COLO829 (cell line): Measurements from ENCODE around the gene ZMIZ2.
"Not testable (repeated sequence)": the region's sequence is repeated elsewhere in the genome, so short reads cannot be mapped to it uniquely, and the experiment has no call there.

Experiments used
- DNase-seq: peaks from one replicate; pipeline ENCODE4 v3.0.0; 2012; ENCODE audit warnings: low spot score

Gene ZMIZ2

DNA sequence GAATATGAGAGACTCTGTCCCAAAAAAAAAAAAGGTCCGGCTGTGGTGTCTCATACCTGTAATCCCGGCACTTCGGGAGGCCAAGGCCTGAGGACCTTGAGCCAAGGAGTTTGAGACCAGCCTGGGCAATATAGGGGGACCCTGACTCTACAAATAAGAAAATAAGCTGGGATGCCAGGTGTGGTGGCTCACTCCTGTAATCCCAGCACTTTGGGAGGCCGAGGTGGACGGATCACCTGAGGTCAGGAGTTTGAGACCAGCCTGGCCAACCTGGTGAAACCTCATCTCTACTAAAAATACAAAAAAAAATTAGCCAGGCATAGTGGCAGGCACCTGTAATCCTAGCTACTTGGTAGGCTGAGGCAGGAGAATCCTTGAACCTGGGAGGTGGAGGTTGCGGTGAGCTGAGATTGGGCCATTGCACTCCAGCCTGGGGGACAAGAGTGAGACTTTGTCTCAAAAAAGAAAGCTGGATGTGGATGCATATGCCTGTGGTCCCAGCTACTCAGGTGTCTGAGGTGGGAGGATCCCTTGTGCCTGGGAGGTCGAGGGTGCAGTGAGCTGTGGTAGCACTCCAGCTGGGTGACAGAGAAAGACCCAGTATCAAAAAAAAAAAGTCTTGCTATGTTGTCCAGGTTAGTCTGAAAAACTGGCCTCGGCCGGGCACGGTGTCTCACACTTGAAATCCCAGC, 55.3 kb downstream of the ZMIZ2 start:
- not testable (repeated sequence) for DNase-seq

GRCh38 chr7:44805950-44806349, 57.3 kb downstream of the ZMIZ2 start:
- no peak for DNase-seq

DNA sequence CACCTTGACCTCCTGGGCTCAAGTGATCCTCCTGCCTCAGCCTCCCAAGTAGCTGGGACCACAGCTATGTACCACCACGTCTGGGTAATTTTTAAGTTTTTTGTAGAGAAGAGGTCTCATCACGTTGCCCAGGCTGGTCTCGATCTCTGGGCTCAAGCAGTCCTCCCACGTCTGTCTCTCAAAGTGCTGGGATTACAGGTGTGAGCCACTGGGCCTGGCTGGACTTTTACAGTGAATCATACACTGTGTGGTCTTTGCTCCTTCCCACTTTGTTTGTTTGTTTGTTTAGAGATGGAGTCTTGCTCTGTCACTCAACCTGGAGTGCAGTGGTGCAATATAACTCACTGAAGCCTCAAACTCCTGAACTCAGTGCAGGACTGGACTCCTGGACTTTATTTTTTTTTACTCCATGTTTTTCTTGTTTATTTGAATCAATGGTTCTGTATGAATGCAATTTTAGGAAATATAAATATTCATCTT, 60.3 kb downstream of the ZMIZ2 start:
- no peak for DNase-seq

DNA sequence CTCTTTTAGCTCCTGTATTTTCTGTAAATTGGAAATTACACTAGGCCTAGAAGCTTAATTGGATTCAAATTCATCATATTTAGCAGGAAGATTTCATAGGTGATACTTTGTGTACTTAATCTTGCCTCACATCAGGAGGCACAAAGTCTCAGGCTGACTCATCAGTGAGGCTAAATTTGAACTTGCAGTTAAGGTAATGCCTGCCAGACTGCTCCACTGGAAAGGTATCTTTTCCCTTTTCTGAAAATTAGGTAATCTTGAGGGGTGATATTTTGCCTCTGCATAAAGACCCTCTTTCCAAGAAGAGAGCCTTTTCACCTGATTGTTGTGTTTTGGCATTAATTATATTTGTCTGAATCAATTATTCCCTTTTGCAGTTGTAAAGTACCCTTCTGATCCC, 62.4 kb downstream of the ZMIZ2 start:
- DNase-seq = no peak

DNA sequence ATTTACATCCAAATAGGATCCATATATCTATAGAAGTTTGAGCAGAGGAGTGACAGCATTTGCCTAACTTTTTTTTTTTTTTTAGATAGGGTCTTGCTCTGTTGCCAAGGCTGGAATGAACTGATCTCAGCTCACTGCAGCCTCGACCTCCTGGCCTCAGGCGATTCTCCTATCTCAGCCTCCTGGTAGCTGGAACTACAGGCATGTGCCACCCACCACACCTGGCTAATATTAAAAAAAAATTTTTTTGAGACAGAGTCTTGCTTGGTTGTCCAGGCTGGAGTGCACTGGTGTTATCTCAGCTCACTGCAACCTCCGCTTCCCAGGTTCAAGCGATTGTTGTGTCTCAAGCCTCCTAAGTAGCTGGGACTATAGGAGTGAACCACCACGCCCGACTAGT, 62.9 kb downstream of the ZMIZ2 start:
- no peak for DNase-seq

DNA sequence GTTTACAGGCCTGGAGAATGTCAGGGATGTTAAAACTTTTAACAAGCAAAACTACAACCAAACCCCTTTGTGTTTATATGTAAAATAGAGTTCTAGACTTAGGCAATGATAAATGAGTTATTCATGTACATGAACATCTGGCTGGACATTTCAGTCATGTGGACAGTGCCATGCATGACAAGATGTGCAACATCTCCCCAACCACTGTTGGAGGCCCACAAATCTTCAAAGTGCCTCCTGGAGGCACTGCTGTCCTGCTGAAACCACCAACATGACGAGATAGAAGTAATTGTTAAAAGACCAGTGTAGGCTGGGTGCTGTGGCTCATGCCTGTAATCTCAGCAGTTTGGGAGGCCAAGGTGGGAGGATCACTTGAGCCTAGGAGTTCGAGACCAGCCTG, 66.3 kb downstream of the ZMIZ2 start:
- DNase-seq = no peak

DNA sequence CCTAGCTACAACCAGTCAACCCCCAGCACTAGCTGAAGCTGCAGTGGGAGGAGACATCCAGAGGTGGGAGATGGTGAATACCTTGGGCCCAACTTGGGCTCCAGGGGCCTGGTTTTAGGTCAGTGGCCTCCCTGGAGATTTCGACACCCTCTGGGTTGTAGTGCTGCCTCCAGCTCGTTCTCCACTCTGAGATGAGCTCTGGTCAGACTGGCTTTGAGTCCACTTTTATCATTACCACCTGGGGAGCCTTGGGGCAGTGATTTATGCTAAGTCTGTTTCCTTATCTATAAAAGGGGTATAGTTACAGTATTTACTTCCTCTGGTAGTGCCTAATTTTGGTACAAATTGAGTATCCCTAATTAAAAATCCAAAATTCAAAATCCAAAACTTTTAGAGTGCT, 70.6 kb downstream of the ZMIZ2 start:
- DNase-seq = no peak
